GF-D8 (cell line): ENCODE measurements around the gene DOCK8.
"Not testable (repeated sequence)": the region's sequence is repeated elsewhere in the genome, so short reads cannot be mapped to it uniquely, and the experiment has no call there.

Source experiments
- DNase-seq: peaks from one replicate; lab custom pipeline; 2025; lab: John Stamatoyannopoulos, UW

Gene DOCK8

GRCh38 chr9:214648-215493, at the start of gene DOCK8:
DOCK8 (plus strand) TSS chr9:214865; CDS start chr9:214977, 112 bp downstream.
- peak; percentile 71 for DNase-seq

DNA sequence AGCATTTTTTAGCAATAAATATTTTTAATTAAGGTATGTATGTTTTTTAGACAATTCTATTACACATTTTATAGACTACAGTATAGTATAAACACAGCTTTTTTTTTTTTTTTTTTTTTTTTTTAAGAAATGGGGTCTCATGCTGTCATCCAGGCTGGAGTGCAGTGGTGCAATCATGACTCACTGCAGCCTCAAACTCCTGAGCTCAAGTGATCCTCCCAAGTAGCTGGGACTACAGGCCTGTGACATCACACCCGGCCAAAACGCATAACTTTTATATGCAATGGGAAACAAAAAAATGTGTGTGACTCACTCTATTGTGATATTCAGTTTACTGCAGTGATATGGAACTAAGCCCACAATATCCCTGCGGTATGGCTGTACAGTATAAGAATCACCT, 44.9 kb upstream of the DOCK8 start:
- DNase-seq: not testable (repeated sequence)

GRCh38 chr9:178140-178825, 36.4 kb upstream of the DOCK8 start:
- DNase-seq: not testable (repeated sequence)

DNA sequence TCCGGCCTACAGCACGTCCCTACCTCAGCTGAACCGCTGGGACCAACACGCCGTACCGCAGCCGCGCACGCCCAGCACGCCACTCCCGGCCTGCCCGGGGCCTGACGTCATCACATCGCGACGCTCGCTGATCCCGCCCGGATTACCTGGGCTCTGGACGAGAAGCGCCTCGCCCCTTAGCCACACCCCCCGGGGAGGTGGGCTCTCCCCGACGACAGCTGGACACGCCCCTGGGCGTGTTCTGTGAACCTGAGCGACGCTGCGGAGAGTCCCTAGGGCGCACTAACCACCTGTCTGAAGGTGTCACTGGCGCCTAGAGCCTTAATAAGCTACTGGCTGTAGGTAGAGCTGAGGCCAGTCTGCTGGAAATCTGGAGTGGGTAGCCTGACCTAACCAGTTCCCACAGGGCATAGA, 35.7 kb upstream of the DOCK8 start, which contains the start of gene ZNG1A:
Gene ZNG1A (minus strand): TSS at position 87 of the 414 bp plus-strand sequence. CDS start 87 bp downstream, outside the sequence.
- peak; percentile 60 for DNase-seq

GRCh38 chr9:199601-200000, 15.1 kb upstream of the DOCK8 start:
- not testable (repeated sequence) for DNase-seq

GRCh38 chr9:206481-206880, 8.2 kb upstream of the DOCK8 start:
- DNase-seq: no peak

DNA sequence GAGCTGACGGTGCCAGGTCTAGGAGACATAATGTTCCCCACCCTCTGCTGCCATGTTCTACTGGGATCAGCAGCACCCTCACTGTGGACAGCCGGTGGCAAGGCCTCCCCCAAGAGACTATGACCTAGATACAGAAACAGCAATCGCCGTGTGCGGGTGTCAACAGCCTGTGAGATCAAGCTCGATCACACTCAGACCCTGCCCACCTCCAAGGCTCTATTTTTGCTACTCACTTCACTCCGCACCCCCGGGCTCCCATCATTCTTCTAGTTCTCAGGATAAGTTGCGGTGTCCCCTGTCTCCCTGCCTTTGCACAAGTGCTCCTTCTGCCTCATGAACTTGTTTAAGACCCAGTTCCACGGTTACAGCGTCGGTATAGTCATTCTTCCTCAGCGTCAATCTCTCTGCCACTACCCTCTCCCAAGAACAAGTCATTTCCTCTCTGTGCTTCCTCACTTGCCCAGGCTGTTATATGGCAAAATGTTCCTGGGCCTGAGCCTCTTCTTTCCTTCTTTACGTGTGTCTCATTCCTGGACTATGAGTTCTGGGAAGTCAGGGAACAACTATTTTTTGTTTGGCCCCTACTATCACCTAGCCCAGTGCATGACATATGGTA, 5.4 kb upstream of the DOCK8 start:
- DNase-seq: no peak

DNA sequence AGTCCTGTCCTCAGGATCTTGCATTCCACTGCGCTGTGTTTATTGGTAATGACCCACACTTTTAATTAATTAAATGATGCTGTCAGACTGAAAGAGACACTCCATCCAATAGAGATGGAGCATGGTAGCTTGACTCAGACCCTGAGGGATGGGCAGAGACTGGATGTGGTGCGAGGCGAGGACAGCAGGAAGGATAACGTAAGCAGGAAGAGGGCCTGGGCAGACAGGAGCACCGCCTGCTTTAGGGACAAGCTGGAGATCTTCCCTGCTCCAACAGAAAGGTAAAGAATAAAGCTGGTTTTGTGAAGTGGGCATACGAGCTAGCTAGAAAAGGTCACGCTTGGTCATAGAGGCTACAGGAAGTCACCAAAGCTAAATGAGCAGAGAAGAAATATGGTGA, 3.6 kb upstream of the DOCK8 start:
- no peak for DNase-seq

DNA sequence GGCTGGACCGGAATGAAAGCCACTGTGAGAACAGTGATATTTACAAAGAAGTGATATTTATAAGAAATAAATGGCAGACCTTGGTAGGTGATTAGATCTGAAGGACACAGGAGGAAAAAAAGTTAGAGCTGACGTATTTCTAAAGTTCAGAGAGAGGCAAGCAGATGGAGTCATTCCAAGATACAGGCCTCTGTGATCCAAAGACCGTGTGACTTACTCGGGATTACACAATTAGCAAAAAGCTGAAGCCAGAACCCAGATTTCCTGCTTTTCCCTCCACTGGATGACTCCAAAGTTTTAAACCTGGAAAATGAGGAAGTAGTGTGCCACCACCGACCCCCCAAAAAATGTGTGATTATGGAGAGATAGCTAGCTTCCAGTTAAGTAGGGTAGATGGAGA, 3.1 kb upstream of the DOCK8 start:
- no peak for DNase-seq

- DNase-seq: no peak
Measured at GRCh38 chr9:212297-212696, 2.4 kb upstream of the DOCK8 start.

GRCh38 chr9:213901-214300, 764 bp upstream of the DOCK8 start:
- DNase-seq: not testable (repeated sequence)

DNA sequence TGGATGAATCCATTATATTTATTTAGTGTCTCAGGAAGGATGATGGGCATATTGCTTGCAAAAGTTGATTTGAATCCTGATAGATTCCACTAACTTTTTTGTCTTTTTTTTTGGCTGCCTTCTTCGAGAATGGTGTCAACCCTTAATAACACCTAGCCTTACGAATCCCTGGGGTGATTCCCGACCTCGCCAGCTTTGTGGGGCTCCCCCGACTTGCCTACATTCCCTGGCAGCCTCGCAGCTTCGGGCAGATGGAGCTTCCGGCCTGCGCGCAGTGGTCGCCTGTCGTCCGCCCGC, 366 bp upstream of the DOCK8 start:
- no peak for DNase-seq

DNA sequence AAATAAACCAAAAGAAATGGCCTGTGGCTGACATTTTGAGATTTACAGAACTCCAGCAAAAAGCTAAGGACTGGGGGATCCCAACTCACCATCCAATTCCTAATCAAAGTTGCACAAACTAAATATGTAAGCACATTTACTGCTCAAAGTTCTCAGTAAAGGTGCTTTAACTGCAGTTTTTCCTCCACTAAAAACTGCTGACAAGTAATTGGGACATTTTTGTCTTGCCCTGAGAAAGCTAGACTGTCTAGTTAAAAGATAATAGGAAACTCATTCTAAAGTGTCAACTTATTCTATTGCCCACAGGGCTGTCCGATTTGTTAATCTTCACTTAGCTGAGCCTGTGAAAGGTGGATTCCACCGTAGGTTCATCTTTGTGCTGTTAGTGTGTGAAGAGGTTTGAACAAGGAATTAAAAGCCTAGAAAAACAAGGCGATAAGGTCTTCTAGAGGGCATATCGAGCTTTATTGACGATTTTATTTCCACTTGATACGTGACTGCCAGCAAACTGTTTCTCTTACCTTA, 1.0 kb downstream of the DOCK8 start:
- DNase-seq: no peak

DNA sequence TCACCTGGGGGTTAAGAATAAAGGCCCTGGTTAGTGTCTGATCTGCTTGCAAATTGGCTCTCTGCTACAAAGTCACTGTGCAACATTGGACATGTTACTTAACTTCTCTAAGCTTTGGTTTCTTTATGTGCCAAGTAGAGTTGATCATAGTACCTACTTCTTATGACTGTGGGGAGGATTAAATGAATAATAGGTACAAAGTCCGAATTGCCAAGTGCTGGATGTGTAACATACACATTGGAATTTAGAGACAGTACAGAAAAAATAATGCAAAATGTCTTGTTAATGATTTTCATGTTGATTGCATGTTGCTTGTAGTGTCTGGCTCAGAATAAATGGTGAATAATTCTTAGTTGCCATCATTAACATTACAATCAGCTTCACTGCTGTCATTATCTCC, 2.2 kb downstream of the DOCK8 start:
- no peak for DNase-seq

GRCh38 chr9:217950-218349, 3.3 kb downstream of the DOCK8 start:
- no peak for DNase-seq

DNA sequence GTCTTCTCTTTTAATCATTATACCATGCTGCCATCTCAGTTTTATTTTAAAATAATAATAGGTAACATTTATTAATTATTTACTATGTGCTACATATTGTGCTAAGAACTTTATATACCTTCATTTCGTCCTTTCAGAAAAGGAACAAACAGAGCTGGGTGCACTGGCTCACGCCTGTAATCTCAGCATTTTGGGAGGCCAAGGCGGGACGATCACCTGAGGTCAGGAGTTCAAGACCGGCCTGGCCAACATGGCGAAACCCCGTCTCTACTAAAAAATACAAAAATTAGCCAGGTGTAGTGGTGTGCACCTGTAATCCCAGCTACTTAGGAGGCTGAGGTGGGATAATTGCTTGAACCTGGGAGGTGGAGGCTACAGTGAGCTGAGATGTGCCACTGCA, 4.4 kb downstream of the DOCK8 start:
- not testable (repeated sequence) for DNase-seq

DNA sequence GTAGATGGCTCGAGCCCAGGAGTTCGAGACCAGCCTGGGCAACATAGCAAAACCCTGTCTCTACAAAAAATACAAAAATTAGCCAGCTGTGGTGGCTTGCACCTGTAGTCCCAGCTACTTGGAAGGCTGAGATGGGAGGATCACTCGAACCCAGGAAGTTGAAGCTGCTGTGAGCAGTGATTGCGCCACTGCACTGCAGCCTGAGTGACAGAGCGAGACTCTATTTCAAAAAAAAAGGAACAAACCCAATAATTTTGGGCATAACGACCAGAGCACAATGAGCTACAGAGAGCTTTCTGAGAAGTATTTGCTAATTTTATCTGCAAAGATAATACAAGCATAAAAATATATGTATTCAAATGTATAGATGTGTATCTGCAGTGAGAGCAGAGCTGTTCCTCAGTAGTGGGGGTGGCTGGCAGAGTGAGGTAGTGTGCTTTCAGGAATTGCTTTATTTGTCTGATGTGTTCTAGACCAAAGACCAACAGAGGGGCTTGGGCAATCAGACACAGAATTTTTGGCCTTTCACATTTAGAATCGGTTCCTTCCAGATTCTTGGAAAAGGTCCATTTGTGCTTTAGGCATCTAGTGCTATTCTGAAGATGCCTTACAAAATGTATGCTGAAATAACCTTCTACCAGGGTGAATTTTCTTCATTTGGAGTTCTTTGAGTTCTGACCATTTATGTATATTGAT, 5.2 kb downstream of the DOCK8 start:
- peak; percentile 72 for DNase-seq

- peak; percentile 90 for DNase-seq
Measured at GRCh38 chr9:221989-222776, 7.5 kb downstream of the DOCK8 start.

DNA sequence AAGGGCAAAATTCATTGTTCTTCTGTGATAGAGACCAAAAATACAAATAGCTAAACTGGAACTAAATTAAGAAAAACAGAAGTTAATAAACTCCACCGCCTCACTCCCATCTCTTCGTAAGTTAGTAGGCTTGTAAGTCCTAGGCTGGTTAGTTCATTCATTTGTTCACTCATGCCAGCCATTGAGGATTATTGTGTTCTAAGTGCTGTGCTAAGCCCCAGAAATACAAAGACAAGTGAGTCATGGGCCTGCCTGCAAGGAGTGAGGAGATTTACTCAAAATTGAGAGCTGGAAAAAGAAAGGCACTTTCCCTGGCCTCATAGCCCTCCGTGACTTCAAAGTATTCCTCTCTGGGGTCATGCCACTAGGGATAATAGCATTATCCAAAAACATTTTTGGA, 8.5 kb downstream of the DOCK8 start:
- no peak for DNase-seq

GRCh38 chr9:224026-224425, 9.4 kb downstream of the DOCK8 start:
- DNase-seq: no peak
